Hepatocyte (in vitro differentiated cells): ENCODE measurements around the gene METRN.

Source experiments
- CTCF ChIP-seq: fragments of 200-600 bp; sonication (generic); IDR thresholded peaks from 2 replicates; pipeline ENCODE4 v1.5.1; 2016; ENCODE audit warnings: antibody characterized with exemption, mild to moderate bottlenecking; ENCODE audit not compliant: poor library complexity
- EZH2 ChIP-seq: fragments of 200-600 bp; sonication (generic); IDR thresholded peaks from 2 replicates; pipeline ENCODE4 v1.6.1; 2016; ENCODE audit warnings: antibody characterized with exemption, mild to moderate bottlenecking, borderline replicate concordance

GRCh38 chr16:719815-720446, 5.0 kb downstream of the METRN start:
- TF ChIP-seq CTCF (no peak), EZH2 (no peak)
